ENCODE measurements around the gene IFRD1. TPM values are rescaled to one million over a fixed set of nuclear protein-coding genes. Genes with fewer than 3 reads are reported as not detected.

The IFRD1 gene
- total RNA-seq, 1 donor from 2014 or later = 52.5 TPM

- Mint-ChIP-seq H3K36me3 (no peaks in the 10 kb centered on the region), H3K4me1 (peaks cover 11% of the 10 kb centered on the region), H3K27me3 (ENCODE audit: low read depth) (no peaks in the 10 kb centered on the region), H3K9me3 (peaks cover 2% of the 10 kb centered on the region), H3K27ac (no peak overlapping the region), H3K4me3 (no peak overlapping the region)
- DNase-seq (ENCODE audit: low spot score in 2 of 2, unreplicated experiment in 2 of 2) = no peak
- TF ChIP-seq CTCF (IDR thresholded peaks at IDR 0.05; ENCODE audit: unreplicated experiment) = no peak
These were observed 5.8 kb upstream of the IFRD1 start for GRCh38 chr7:112444505-112444904.

- Mint-ChIP-seq H3K36me3 (no peaks in the 10 kb centered on the region), H3K27me3 (ENCODE audit: low read depth) (no peaks in the 10 kb centered on the region), H3K4me3 (no peak overlapping the region), H3K9me3 (peaks cover 2% of the 10 kb centered on the region), H3K27ac (no peak overlapping the region), H3K4me1 (peaks cover 14% of the 10 kb centered on the region)
- no peak for DNase-seq (ENCODE audit: low spot score in 2 of 2, unreplicated experiment in 2 of 2)
- TF ChIP-seq CTCF (IDR thresholded peaks at IDR 0.05; ENCODE audit: unreplicated experiment) = no peak
These were observed 3.8 kb upstream of the IFRD1 start for GRCh38 chr7:112446431-112446830.

GRCh38 chr7:112447406-112447805 lies 2.9 kb upstream of the IFRD1 start:
- no peak overlapping the region for H3K4me3 Mint-ChIP-seq
- peaks cover 21% of the 10 kb centered on the region for H3K4me1 Mint-ChIP-seq
- H3K9me3 Mint-ChIP-seq = peaks cover 2% of the 10 kb centered on the region
- no peak for DNase-seq (ENCODE audit: low spot score in 2 of 2, unreplicated experiment in 2 of 2)
- H3K27me3 Mint-ChIP-seq (ENCODE audit: low read depth) = no peaks in the 10 kb centered on the region
- TF ChIP-seq CTCF (IDR thresholded peaks at IDR 0.05; ENCODE audit: unreplicated experiment) = no peak
- H3K36me3 Mint-ChIP-seq = no peaks in the 10 kb centered on the region
- no peak overlapping the region for H3K27ac Mint-ChIP-seq

GRCh38 chr7:112448381-112448780 lies 1.9 kb upstream of the IFRD1 start:
- no peak for TF ChIP-seq CTCF (IDR thresholded peaks at IDR 0.05; ENCODE audit: unreplicated experiment)
- no peaks in the 10 kb centered on the region for H3K9me3 Mint-ChIP-seq
- peak overlapping the region; percentile 98 for H3K4me3 Mint-ChIP-seq
- H3K4me1 Mint-ChIP-seq = peaks cover 29% of the 10 kb centered on the region
- peak overlapping the region; percentile 99 for H3K27ac Mint-ChIP-seq
- H3K27me3 Mint-ChIP-seq (ENCODE audit: low read depth) = no peaks in the 10 kb centered on the region
- no peaks in the 10 kb centered on the region for H3K36me3 Mint-ChIP-seq
- no peak for DNase-seq (ENCODE audit: low spot score in 2 of 2, unreplicated experiment in 2 of 2)

GRCh38 chr7:112448891-112449290 lies 1.4 kb upstream of the IFRD1 start:
- Mint-ChIP-seq H3K9me3 (no peaks in the 10 kb centered on the region), H3K27me3 (ENCODE audit: low read depth) (no peaks in the 10 kb centered on the region), H3K27ac (peak overlapping the region; percentile 99), H3K36me3 (no peaks in the 10 kb centered on the region), H3K4me3 (peak overlapping the region; percentile 98), H3K4me1 (peaks cover 34% of the 10 kb centered on the region)
- no peak for DNase-seq (ENCODE audit: low spot score in 2 of 2, unreplicated experiment in 2 of 2)
- no peak for TF ChIP-seq CTCF (IDR thresholded peaks at IDR 0.05; ENCODE audit: unreplicated experiment)

GRCh38 chr7:112449353-112449752 lies 907 bp upstream of the IFRD1 start:
- Mint-ChIP-seq H3K27me3 (ENCODE audit: low read depth) (no peaks in the 10 kb centered on the region), H3K4me1 (peaks cover 35% of the 10 kb centered on the region), H3K27ac (peak overlapping the region; percentile 99)

More at GRCh38 chr7:112449353-112449752, 907 bp upstream of the IFRD1 start:
- Mint-ChIP-seq H3K36me3 (no peaks in the 10 kb centered on the region), H3K9me3 (no peaks in the 10 kb centered on the region), H3K4me3 (peak overlapping the region; percentile 98)
- no peak for DNase-seq (ENCODE audit: low spot score in 2 of 2, unreplicated experiment in 2 of 2)
- no peak for TF ChIP-seq CTCF (IDR thresholded peaks at IDR 0.05; ENCODE audit: unreplicated experiment)
